ENCODE measurements around the gene TMEM25.
A peak's percentile ranks its signal among the peaks of the same experiment; 100 is the strongest.
"Not testable (repeated sequence)": the region's sequence is repeated elsewhere in the genome, so short reads cannot be mapped to it uniquely, and the experiment has no call there.

TMEM25 gene

DNA sequence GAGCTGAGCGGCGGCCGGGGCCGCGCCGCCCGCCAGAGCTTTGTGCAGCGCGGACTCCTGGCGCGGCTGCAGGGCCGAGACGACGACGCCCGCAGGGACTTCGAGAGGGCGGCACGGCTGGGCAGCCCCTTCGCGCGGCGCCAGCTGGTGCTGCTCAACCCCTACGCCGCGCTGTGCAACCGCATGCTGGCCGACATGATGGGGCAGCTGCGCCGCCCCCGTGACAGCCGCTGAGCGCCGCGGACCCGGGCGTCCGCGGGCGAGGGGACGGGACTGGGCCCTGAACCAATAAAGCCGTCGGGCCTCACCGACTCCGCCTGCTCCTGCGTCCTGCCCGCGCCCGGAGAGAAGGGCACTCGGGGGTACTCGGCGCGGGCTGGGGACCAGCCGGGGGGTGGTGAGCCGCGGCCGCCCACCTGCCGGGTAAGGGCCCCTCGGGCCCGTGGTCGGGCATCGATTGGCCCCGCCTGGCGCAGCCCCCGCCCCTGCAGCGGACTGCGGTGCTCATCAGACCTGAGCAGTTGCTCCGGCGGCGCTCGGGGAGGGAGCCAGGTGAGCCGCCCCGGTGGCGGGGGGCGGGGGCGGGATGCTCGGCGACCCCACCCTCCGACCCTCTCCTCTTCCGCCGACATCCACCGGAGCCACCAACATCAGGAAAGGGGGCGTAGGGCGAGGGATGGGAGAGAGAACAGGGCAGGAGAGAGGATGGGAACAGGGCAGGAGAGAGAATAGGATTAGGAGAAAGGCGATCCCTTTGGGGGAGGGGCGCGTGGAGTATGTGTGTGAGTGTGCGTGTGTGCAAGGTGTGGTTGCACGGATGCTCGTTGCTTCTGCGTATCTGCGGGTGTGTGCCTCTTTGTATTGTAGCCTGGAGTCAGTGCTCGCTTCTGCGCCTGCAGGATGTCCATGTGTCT, at the start of gene TMEM25:
TSS of gene TMEM25 (plus strand) at position 510 of the 914 bp plus-strand sequence. CDS start 610 bp downstream, outside the sequence.
- peak; percentile 53 to 69 for DNase-seq

DNA sequence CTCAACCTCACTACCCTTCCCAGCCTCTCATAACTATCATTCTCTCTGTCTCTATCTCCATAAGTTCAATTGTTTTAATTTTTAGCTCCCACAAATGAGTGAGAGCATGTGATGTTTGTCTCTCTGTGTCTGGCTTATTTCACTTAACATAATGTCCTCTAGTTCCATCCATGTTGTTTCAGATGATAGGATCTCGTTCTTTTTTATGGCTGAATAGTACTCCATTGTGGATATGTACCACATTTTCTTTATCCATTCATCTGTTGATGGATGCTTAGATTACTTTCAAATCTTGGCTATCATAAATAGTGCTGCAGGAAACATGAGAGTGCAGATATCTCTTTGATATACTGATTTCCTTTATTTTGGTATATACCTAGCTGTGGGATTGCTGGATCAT, 49.8 kb upstream of the TMEM25 start:
- not testable (repeated sequence) for DNase-seq

- DNase-seq = no peak
Observed at GRCh38 chr11:118484405-118484804, 46.6 kb upstream of the TMEM25 start.

DNA sequence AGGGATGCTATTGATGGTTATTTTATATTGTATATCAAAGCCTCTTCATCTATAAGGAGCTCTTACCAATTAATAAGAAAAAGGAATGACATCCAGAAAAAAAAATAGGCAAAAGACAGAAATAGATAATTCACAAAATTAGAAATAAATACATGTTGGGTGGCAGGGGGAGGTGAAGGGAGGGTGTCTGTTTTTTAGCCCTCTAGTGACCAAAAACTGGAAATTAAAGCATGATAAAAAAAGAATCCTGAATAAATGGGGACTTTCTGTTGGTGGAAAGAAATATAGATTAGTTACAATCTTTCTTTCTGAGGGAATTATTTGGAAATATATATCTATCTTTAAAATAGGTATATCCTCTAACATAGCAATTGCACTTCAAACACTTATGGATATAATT, 45.7 kb upstream of the TMEM25 start:
- no peak for DNase-seq

DNA sequence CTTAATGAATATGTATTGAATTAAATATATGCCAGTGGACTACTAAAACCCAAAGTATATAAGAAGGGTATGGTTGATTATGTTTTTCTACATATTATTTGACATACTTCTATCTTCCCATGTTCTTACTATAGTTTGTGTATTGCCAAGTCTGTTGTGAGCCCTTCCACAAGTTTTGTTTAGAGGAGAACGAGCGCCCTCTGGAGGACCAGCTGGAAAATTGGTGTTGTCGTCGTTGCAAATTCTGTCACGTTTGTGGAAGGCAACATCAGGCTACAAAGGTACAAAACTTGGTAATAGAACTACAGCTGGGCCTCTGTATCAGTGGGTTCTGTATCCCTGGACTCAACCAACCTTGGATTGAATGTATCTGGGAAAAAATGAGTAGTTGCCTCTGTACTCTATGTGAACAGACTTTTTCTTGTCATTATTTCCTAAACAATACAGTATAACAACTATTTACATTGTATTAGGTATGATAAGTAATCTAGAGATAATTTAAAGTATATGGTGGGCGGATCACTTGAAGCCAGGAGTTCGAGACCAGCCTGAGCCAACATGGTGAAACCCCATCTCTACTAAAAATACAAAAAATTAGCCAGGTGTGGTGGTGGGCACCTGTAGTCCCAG, 42.4 kb upstream of the TMEM25 start:
- DNase-seq = peak; percentile 77 to 82

GRCh38 chr11:118491041-118491440, 40.0 kb upstream of the TMEM25 start:
- DNase-seq = no peak

DNA sequence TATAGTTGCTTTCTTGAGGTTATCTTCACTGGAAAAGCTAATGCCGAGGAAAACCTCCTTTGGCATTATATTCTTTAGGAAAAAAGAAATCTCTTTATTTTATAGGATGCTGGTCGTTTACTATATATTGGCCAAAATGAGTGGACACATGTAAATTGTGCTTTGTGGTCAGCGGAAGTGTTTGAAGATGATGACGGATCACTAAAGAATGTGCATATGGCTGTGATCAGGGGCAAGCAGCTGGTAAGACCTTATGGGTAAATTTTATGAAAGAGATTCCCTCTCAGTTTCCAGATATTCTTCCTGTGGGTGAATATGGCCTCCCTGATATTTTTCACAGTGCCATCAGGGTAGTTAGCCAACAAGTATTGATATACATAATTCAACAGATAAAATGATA, 33.2 kb upstream of the TMEM25 start:
- DNase-seq = no peak

- DNase-seq = no peak
Observed at GRCh38 chr11:118503216-118503615, 27.8 kb upstream of the TMEM25 start.

DNA sequence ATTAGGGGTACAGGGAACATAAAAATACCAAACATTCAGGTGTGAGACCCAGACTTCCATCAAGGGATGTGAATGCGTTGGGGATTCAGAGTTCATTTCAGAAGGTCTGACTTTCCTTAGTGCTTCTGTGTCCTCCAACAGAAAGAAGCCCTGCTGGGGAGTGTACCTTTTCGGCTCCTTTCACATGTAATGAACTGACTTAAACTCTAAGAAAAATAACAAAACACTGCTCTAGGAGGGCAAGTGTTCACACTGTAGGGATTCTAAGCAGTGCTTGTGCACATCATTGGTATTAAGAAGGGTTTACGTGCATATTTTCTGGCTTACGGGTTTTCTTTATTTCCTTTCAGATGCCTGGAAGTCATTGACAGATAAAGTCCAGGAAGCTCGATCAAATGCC, 19.4 kb upstream of the TMEM25 start:
- DNase-seq = no peak

- DNase-seq = no peak
Observed at GRCh38 chr11:118514103-118514502, 16.9 kb upstream of the TMEM25 start.

DNA sequence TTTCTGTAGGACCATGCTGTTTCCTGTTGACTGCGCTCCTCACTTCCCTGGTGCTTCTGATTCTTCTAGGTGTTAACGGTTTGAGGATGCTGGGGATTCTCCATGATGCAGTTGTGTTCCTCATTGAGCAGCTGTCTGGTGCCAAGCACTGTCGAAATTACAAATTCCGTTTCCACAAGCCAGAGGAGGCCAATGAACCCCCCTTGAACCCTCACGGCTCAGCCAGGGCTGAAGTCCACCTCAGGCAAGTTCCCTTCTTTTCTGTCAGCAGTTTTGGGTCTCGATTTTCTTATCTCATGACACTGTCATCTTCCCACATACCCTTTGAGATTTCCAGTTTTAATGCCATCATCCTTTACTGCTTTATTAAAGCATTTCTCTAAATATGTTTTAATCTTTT, 11.4 kb upstream of the TMEM25 start:
- no peak for DNase-seq

DNA sequence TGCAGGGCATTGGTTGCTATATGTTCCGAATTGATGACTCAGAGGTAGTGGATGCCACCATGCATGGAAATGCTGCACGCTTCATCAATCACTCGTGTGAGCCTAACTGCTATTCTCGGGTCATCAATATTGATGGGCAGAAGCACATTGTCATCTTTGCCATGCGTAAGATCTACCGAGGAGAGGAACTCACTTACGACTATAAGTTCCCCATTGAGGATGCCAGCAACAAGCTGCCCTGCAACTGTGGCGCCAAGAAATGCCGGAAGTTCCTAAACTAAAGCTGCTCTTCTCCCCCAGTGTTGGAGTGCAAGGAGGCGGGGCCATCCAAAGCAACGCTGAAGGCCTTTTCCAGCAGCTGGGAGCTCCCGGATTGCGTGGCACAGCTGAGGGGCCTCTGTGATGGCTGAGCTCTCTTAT, 9.1 kb upstream of the TMEM25 start:
- DNase-seq = no peak

DNA sequence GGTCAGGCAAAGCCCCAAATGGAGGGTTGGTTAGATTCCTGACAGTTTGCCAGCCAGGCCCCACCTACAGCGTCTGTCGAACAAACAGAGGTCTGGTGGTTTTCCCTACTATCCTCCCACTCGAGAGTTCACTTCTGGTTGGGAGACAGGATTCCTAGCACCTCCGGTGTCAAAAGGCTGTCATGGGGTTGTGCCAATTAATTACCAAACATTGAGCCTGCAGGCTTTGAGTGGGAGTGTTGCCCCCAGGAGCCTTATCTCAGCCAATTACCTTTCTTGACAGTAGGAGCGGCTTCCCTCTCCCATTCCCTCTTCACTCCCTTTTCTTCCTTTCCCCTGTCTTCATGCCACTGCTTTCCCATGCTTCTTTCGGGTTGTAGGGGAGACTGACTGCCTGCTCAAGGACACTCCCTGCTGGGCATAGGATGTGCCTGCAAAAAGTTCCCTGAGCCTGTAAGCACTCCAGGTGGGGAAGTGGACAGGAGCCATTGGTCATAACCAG, 8.4 kb upstream of the TMEM25 start:
- no peak for DNase-seq

DNA sequence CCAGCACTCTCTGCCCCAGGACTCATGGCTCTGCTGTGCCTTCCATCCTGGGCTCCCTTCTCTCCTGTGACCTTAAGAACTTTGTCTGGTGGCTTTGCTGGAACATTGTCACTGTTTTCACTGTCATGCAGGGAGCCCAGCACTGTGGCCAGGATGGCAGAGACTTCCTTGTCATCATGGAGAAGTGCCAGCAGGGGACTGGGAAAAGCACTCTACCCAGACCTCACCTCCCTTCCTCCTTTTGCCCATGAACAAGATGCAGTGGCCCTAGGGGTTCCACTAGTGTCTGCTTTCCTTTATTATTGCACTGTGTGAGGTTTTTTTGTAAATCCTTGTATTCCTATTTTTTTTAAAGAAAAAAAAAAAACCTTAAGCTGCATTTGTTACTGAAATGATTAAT, 6.6 kb upstream of the TMEM25 start:
- DNase-seq = no peak

DNA sequence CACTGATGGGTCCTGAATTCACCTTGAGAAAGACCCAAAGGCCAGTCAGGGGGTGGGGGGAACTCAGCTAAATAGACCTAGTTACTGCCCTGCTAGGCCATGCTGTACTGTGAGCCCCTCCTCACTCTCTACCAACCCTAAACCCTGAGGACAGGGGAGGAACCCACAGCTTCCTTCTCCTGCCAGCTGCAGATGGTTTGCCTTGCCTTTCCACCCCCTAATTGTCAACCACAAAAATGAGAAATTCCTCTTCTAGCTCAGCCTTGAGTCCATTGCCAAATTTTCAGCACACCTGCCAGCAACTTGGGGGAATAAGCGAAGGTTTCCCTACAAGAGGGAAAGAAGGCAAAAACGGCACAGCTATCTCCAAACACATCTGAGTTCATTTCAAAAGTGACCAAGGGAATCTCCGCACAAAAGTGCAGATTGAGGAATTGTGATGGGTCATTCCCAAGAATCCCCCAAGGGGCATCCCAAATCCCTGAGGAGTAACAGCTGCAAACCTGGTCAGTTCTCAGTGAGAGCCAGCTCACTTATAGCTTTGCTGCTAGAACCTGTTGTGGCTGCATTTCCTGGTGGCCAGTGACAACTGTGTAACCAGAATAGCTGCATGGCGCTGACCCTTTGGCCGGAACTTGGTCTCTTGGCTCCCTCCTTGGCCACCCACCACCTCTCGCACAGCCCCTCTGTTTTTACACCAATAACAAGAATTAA, 6.1 kb upstream of the TMEM25 start:
- no peak for DNase-seq

DNA sequence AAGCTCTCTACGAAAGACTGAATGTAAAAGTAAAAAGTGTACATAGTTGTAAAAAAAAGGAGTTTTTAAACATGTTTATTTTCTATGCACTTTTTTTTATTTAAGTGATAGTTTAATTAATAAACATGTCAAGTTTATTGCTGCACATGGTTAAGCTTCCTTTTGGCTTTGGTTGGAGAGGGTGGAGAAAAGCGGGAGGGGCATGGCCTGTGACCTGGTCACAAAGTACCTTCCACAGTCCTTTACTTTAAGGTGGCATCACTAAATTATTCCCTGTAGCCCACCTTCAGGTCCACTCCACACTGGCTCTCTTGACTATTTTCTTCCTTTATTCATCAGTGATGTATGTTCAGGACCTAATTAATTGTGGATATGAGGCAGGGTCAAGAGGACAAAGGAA, 4.3 kb upstream of the TMEM25 start:
- DNase-seq = no peak

DNA sequence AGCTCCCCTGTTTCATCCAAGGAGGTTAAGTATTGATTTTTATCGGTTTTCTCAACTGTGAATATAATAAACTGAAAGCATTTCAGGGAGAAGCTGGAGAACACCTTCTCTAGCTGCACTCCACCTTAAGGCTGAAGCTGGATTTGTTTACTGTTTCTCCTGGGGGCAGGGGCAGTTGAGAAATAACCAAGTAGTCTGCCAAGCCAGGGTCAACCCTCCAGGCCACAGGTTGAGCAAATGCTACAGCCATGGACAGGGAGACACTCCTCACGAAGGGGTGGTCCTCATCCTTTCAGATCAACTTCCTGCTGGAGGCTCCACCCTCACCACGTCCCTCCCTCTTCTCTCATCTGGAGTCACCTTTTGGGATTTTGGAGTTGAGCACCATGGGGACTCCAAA, 3.9 kb upstream of the TMEM25 start, which contains the start of gene TTC36:
TSS of gene TTC36 (plus strand) at position 366 of the 400 bp plus-strand sequence. CDS start at position 387, 21 bp downstream.
- no peak for DNase-seq

GRCh38 chr11:118528511-118528910, 2.5 kb upstream of the TMEM25 start:
- no peak for DNase-seq

- no peak for DNase-seq
Observed at GRCh38 chr11:118529584-118530175, 1.3 kb upstream of the TMEM25 start.

DNA sequence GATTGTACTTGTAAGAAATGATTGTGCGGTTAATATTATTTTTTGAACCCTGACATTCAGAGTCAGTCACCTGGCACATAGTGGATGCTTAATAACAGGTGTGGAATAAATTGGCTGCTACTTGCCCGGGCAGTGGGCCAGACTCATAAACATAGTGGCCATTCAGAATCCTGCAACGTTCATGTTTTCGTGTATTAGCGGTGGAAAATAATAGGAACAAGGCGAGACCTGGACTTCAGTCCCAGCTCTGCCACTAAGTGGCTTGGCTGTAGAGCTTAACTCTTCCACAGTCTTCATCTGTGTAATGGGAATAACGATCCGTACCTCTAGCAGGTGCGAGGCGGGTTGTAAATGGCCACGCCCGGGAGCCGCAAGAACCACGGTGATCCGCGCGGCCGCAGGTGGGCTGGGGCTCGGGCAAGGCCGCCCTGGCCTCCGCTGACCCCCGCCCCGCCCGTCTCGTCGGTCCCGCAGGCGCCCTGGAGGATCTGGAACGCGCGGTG, 761 bp upstream of the TMEM25 start:
- peak in 1 of 2 donors; percentile 17 for DNase-seq

- DNase-seq = no peak
Observed at GRCh38 chr11:118531597-118532084, 649 bp downstream of the TMEM25 start.

DNA sequence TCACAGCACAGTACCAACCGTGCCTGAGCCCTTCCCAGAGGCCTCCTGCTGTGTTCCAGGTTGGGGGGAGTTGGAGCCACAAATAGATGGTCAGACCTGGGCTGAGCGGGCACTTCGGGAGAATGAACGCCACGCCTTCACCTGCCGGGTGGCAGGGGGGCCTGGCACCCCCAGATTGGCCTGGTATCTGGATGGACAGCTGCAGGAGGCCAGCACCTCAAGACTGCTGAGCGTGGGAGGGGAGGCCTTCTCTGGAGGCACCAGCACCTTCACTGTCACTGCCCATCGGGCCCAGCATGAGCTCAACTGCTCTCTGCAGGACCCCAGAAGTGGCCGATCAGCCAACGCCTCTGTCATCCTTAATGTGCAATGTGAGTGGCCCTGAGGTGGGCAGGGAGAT, 1.1 kb downstream of the TMEM25 start:
- no peak for DNase-seq

Measured in stimulated activated CD4-positive, alpha-beta T cell treated with anti-CD3 and anti-CD28 coated beads, Interleukin-2, amount 100 ng/mL, for 48 hours (primary cell).